K562 (cell line): Measurements from ENCODE around the gene TRNP1. TPM values are rescaled to one million over a fixed set of nuclear protein-coding genes. Genes with fewer than 3 reads are reported as not detected.

ENCODE experiments used
- ARID3A ChIP-seq: IDR thresholded peaks from 2 replicates; pipeline ENCODE4 v1.6.1; 2012; ENCODE audit warnings: low read depth, low read length, improper control_type of control experiment, borderline replicate concordance
- BCOR ChIP-seq: fragments of 450-650 bp; IDR thresholded peaks from 2 replicates; pipeline ENCODE4 v1.6.1; 2016
- HDAC2 ChIP-seq: fragments of 450-650 bp; IDR thresholded peaks from 2 replicates; pipeline ENCODE4 v1.6.1; 2016; ENCODE audit warnings: mild to moderate bottlenecking
- HIVEP1 ChIP-seq: fragments of 250-450 bp; sonication (Bioruptor Pico); IDR thresholded peaks from 2 replicates; pipeline ENCODE4 v1.4.0; 2020; ENCODE audit warnings: mild to moderate bottlenecking
- HNRNPLL ChIP-seq: fragments of 200-400 bp; formaldehyde crosslinking; IDR thresholded peaks from 2 replicates; pipeline ENCODE4 v1.6.1; 2017; ENCODE audit warnings: low read length, low read depth, mild to moderate bottlenecking; ENCODE audit not compliant: poor library complexity, severe bottlenecking
- PTRF ChIP-seq: fragments of 450-650 bp; IDR thresholded peaks from 2 replicates; pipeline ENCODE4 v1.6.1; 2016; ENCODE audit warnings: mild to moderate bottlenecking, missing genetic modification characterization, missing compliant biosample characterization
- RAD21 ChIP-seq, 2 experiments: fragments of 250-450 bp in 1 of 2; fragments of 450-650 bp in 1 of 2; sonication (Bioruptor Pico) in 1 of 2; formaldehyde crosslinking in 1 of 2; IDR thresholded peaks in 1 of 2; conservative IDR thresholded peaks in 1 of 2; 2 replicates each; pipeline versions ENCODE4 v1.4.0 to v1.8.0; 2020 to 2022; ENCODE audit warnings: mild to moderate bottlenecking in 2 of 2, moderate library complexity in 1 of 2
- RBFOX2 ChIP-seq: fragments of 200-400 bp; formaldehyde crosslinking; IDR thresholded peaks from 2 replicates; pipeline ENCODE4 v1.6.1; 2017; ENCODE audit warnings: low read depth, mild to moderate bottlenecking, low read length, moderate library complexity
- RERE ChIP-seq: sonication (generic); formaldehyde crosslinking; IDR thresholded peaks from 2 replicates; pipeline ENCODE4 v1.8.0; 2023; ENCODE audit warnings: missing genetic modification reagents, mild to moderate bottlenecking, borderline replicate concordance
- SRSF1 ChIP-seq: fragments of 200-400 bp; formaldehyde crosslinking; IDR thresholded peaks from 2 replicates; pipeline ENCODE4 v1.6.1; 2017; ENCODE audit warnings: mild to moderate bottlenecking, low read depth, low read length, moderate library complexity
- ZKSCAN3 ChIP-seq: fragments of 250-450 bp; sonication (Bioruptor Pico); IDR thresholded peaks from 2 replicates; pipeline ENCODE4 v1.4.0; 2020
- ZNF586 ChIP-seq: fragments of 450-650 bp; formaldehyde crosslinking; conservative IDR thresholded peaks from 2 replicates; pipeline ENCODE4 v1.4.0; 2020; ENCODE audit warnings: mild to moderate bottlenecking, moderate library complexity
- polyA plus RNA-seq, 8 experiments: library from polyadenylated mRNA; depleted of rRNA in 4 of 8; stranded (reverse) in 5 of 8; unstranded in 3 of 8; fragments of >200 nt; fragmentation: Nextera tagmentation in 2 of 8; fragmentation: Illumina TruSeq in 1 of 8; extraction: Ambion mirVana in 2 of 8; extraction: Trizol in 1 of 8; gene quantifications; 2 replicates each; pipeline versions ENCODE4 v1.2.1 to v1.2.3, GENCODE V29; 2011 to 2014; ENCODE audit warnings: inconsistent platforms in 1 of 8, missing spikeins in 1 of 8
- total RNA-seq, 7 experiments: library from RNA; depleted of rRNA in 6 of 7; stranded (reverse); fragments of >200 nt in 6 of 7; fragmentation: Illumina TruSeq in 2 of 7; extraction: Trizol in 2 of 7; gene quantifications; 2 replicates each; pipeline versions ENCODE4 v1.2.1 to v1.2.3, GENCODE V29; 2011 to 2021; ENCODE audit warnings: low replicate concordance in 1 of 7

TRNP1 gene
- total and polyA plus RNA-seq, 9 of the 15 experiments (the other 6 are each of a cell fraction or from before 2014, with no cell fraction given) = 0.03 to 1.3 (median 0.95) TPM

- TF ChIP-seq ARID3A (no peak), ZNF586 (CRISPR knock-in tag) (no peak), RAD21 (CRISPR knock-in tag; conservative IDR thresholded peaks at IDR 0.05 in 1 of 2, IDR thresholded peaks at IDR 0.05 in 1 of 2) (no peak), PTRF (no peak), BCOR (peak; percentile 96), RBFOX2 (no peak), ZKSCAN3 (no peak), HDAC2 (peak; percentile 67; the same call in 1 of the 2 replicates), HIVEP1 (CRISPR knock-in tag) (no peak), RERE (CRISPR knock-in tag) (no peak), HNRNPLL (no peak), SRSF1 (no peak)
Measured at GRCh38 chr1:27032119-27032461, 38.6 kb downstream of the TRNP1 start (continued).
